DMS 273 (cell line): ENCODE measurements around the gene TH.

ENCODE experiments used
- DNase-seq: peaks from one replicate; lab custom pipeline; 2025; ENCODE audit not compliant: unreplicated experiment; lab: John Stamatoyannopoulos, UW

TH gene

GRCh38 chr11:2171591-2172003, at the start of gene TH:
TH (minus strand) TSS chr11:2171815; CDS start chr11:2171786, 29 bp downstream.
- DNase-seq = no peak

GRCh38 chr11:2221024-2221423, 49.4 kb upstream of the TH start:
- no peak for DNase-seq

GRCh38 chr11:2220173-2220771, 48.7 kb upstream of the TH start:
- DNase-seq = no peak

GRCh38 chr11:2219318-2220017, 47.9 kb upstream of the TH start:
- no peak for DNase-seq

- DNase-seq = no peak
Measured at GRCh38 chr11:2218031-2218633, 46.5 kb upstream of the TH start.

GRCh38 chr11:2217211-2218030, 45.8 kb upstream of the TH start:
- no peak for DNase-seq

- no peak for DNase-seq
Measured at GRCh38 chr11:2216400-2217064, 44.9 kb upstream of the TH start.

GRCh38 chr11:2215561-2216399, 44.2 kb upstream of the TH start:
- no peak for DNase-seq

GRCh38 chr11:2215230-2215560, 43.6 kb upstream of the TH start:
- no peak for DNase-seq

- no peak for DNase-seq
Measured at GRCh38 chr11:2214527-2215229, 43.1 kb upstream of the TH start.

GRCh38 chr11:2213890-2214526, 42.4 kb upstream of the TH start:
- DNase-seq = no peak

- DNase-seq = no peak
Measured at GRCh38 chr11:2213384-2213842, 41.8 kb upstream of the TH start.

- no peak for DNase-seq
Measured at GRCh38 chr11:2212411-2213251, 41.0 kb upstream of the TH start.

GRCh38 chr11:2211113-2211971, 39.7 kb upstream of the TH start:
- no peak for DNase-seq

- DNase-seq = no peak
Measured at GRCh38 chr11:2210366-2211112, 38.9 kb upstream of the TH start.

- DNase-seq = no peak
Measured at GRCh38 chr11:2209900-2210321, 38.3 kb upstream of the TH start.
